Gastrocnemius medialis (tissue), 4 donors: ENCODE results near the gene ZBTB12. TPM values are rescaled to one million over a fixed set of nuclear protein-coding genes. Genes with fewer than 3 reads are reported as not detected.
A peak's percentile ranks its signal among the peaks of the same experiment; 100 is the strongest.

Experiments
- ATAC-seq, 2 donors: fragments of 150-250 bp; one replicate each; pipeline ENCODE4 v1.9.1; 2016
- DNase-seq, 2 donors: peaks; one replicate each; pipeline ENCODE4 v3.0.0-alpha.2; 2019
- H3K27ac ChIP-seq, 4 donors: fragments of 200-600 bp; sonication (generic); 1 replicate in 1 of 4; 2 replicates in 3 of 4; pipeline ENCODE4 v1.5.1; 2016 to 2018; ENCODE audit warnings: mild to moderate bottlenecking in 2 of 4, moderate library complexity in 1 of 4
- H3K27me3 ChIP-seq, 3 donors: fragments of 200-600 bp; sonication (generic) in 2 of 3; 1 replicate in 1 of 3; 2 replicates in 2 of 3; pipeline versions ENCODE4 v1.5.1 to v1.6.0; 2016 to 2019; ENCODE audit warnings: mild to moderate bottlenecking in 1 of 3, moderate library complexity in 1 of 3
- H3K36me3 ChIP-seq, 2 donors: fragments of 200-600 bp; sonication (generic) in 1 of 2; one replicate each; pipeline ENCODE4 v1.5.1; 2017 to 2018
- H3K4me1 ChIP-seq, 2 donors: fragments of 200-600 bp; sonication (generic) in 1 of 2; one replicate each; pipeline ENCODE4 v1.5.1; 2016 to 2017; ENCODE audit warnings: mild to moderate bottlenecking in 2 of 2
- H3K4me3 ChIP-seq, 4 donors: fragments of 200-600 bp; sonication (generic) in 3 of 4; 1 replicate in 1 of 4; 2 replicates in 3 of 4; pipeline ENCODE4 v1.5.1; 2016 to 2019; ENCODE audit warnings: mild to moderate bottlenecking in 2 of 4
- H3K9me3 ChIP-seq, 3 donors: fragments of 200-600 bp; sonication (generic) in 2 of 3; 1 replicate in 1 of 3; 2 replicates in 2 of 3; pipeline ENCODE4 v1.5.1; 2016 to 2019
- POLR2A ChIP-seq, 2 donors: fragments of 450-650 bp; IDR thresholded peaks; one replicate each; pipeline ENCODE4 v1.6.1; 2017; ENCODE audit warnings: antibody characterized with exemption in 2 of 2, mild to moderate bottlenecking in 2 of 2, moderate library complexity in 2 of 2
- in situ Hi-C, 4 donors: fragments of 200-750 bp; cut with MboI; loops; one replicate each; pipeline versions ENCODE4 v1.15.0 to v1.8.0; 2017; ENCODE audit warnings: low sequenced_read_pairs in 4 of 4
- intact Hi-C: fragments of 100-400 bp; cut with DNase I; formaldehyde crosslinking; loops from one replicate; pipeline ENCODE4 v1.15.1; 2023; ENCODE audit warnings: low total_unique reads
- total RNA-seq, 4 donors: library from RNA; depleted of rRNA; stranded (reverse); fragments of >200 nt; gene quantifications; one replicate each; pipeline versions ENCODE4 v1.1.0 to v1.2.3, GENCODE V29; 2016
- TF ChIP-seq, protein P1 (sequence below), 5 experiments: fragments of 450-650 bp in 3 of 5; fragments of 200-600 bp in 2 of 5; sonication (generic) in 2 of 5; IDR thresholded peaks in 4 of 5; conservative IDR thresholded peaks in 1 of 5; 1 replicate in 4 of 5; 2 replicates in 1 of 5; pipeline ENCODE4 v1.5.1; 2016 to 2019; ENCODE audit warnings: antibody characterized with exemption in 5 of 5, mild to moderate bottlenecking in 3 of 5, moderate library complexity in 3 of 5

The ZBTB12 gene
- total RNA-seq, 4 donors from 2014 or later = 0.26 TPM; not detected in 3

DNA sequence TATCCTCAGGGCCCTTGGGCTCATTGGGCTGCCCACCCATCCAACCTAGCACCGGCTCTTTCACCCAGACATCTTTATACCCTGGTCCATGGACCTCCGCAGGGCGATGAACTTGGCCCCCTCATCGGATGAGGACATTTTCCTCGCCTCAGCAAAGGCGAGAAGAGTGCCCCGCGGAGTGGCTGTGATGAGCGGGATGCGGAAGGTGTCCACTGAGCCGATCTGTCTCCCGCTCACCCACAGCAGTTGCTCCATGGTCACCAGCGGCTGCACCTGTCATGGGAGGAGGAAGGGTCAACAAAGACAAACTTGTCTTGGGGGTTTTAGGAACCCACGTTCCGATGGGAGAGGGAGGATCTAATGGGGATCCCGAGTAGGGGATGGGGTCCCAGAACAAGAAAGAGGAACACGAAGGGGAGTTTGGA lies 40.0 kb downstream of the ZBTB12 start:
- intact Hi-C loops (loop anchor here (1.0 to 10.0 kb wide), 5 partner anchors 27 to 315 kb away; partner anchors contain the start of genes ATP6V1G2, CSNK2B, NFKBIL1 and VARS1), in situ Hi-C loops (loop anchor here in 1 of 4 donors (25.0 kb wide), 1 partner anchor 1425 kb away; the partner anchor contains the start of genes B3GALT4, PFDN6, RGL2 and WDR46)
- peaks cover 20 to 22% of the 10 kb centered on the region in 2 donors for H3K4me1 ChIP-seq
- ATAC-seq = no peak
- H3K27me3 ChIP-seq = no peaks in the 10 kb centered on the region
- no peak for DNase-seq
- no peaks in the 10 kb centered on the region for H3K9me3 ChIP-seq
- peaks cover 0 to 42% of the 10 kb centered on the region in 2 donors for H3K36me3 ChIP-seq
- TF ChIP-seq POLR2A (IDR thresholded peaks at IDR 0.05) = no peak
- TF ChIP-seq, protein P1, sequence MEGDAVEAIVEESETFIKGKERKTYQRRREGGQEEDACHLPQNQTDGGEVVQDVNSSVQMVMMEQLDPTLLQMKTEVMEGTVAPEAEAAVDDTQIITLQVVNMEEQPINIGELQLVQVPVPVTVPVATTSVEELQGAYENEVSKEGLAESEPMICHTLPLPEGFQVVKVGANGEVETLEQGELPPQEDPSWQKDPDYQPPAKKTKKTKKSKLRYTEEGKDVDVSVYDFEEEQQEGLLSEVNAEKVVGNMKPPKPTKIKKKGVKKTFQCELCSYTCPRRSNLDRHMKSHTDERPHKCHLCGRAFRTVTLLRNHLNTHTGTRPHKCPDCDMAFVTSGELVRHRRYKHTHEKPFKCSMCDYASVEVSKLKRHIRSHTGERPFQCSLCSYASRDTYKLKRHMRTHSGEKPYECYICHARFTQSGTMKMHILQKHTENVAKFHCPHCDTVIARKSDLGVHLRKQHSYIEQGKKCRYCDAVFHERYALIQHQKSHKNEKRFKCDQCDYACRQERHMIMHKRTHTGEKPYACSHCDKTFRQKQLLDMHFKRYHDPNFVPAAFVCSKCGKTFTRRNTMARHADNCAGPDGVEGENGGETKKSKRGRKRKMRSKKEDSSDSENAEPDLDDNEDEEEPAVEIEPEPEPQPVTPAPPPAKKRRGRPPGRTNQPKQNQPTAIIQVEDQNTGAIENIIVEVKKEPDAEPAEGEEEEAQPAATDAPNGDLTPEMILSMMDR (IDR thresholded peaks at IDR 0.05 in 4 of 5, conservative IDR thresholded peaks at IDR 0.05 in 1 of 5) = no peak
- peak overlapping the region; percentile 69 to 92 (median 82) for H3K4me3 ChIP-seq
- peak overlapping the region; percentile 83 to 91 (median 88) for H3K27ac ChIP-seq

DNA sequence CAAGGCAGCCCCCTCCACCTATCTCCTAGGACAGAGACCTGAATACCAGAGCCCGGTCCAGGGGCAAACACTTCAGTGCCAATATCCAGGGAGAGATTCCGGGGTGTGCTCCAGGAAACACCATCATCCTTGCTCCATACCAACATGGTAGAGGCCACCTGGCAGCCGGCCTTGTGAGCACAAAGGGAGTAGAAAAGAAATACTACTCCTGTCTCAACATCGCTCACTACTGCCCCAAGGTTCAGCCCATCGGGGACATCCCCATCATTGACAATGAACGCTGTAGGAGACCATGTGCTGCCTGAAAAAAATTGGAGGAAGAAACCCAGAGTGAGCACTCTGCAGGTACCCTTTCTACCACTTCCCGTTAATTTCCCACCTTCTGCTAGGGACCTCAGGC lies 40.7 kb downstream of the ZBTB12 start:
- H3K36me3 ChIP-seq = peaks cover 0 to 47% of the 10 kb centered on the region in 2 donors
- DNase-seq (no peak), ATAC-seq (no peak)
- in situ Hi-C loops (loop anchor here in 1 of 4 donors (25.0 kb wide), 1 partner anchor 1426 kb away; the partner anchor contains the start of genes B3GALT4, PFDN6, RGL2 and WDR46), intact Hi-C loops (loop anchor here (5.0 to 10.0 kb wide), 2 partner anchors 86 to 314 kb away; partner anchors contain the start of genes ATP6V1G2, NFKBIL1 and VWA7)
- H3K4me3 ChIP-seq = no peak overlapping the region
- peaks cover 20 to 22% of the 10 kb centered on the region in 2 donors for H3K4me1 ChIP-seq
- no peak overlapping the region for H3K27ac ChIP-seq
- no peaks in the 10 kb centered on the region for H3K27me3 ChIP-seq
- H3K9me3 ChIP-seq = no peaks in the 10 kb centered on the region
- TF ChIP-seq, protein P1 (IDR thresholded peaks at IDR 0.05 in 4 of 5, conservative IDR thresholded peaks at IDR 0.05 in 1 of 5) = no peak
- TF ChIP-seq POLR2A (IDR thresholded peaks at IDR 0.05) = no peak

DNA sequence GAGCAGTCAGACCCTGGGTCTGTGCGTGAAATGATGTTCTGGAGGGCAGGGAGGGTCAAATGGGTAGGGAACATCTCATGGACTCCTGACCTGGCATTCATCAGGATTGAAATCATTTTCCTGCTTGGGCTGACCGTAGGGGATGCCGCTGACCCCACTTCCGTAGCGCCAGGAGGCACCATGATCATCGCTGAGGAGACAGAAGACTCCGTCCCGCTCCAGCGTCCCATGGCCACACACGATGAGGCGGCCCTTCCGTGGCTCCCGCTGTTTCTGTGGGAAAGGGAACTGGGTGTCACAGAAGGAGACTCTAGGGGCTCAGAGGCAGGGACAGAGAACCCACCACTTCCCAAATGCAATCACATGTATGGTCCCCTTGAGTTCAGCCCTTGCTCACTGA lies 41.5 kb downstream of the ZBTB12 start:
- intact Hi-C loops = loop anchor here (5.0 to 10.0 kb wide), 2 partner anchors 86 to 313 kb away; partner anchors contain the start of genes ATP6V1G2, NFKBIL1 and VWA7
- Histone ChIP-seq H3K4me3 (no peak overlapping the region), H3K36me3 (peaks cover 0 to 47% of the 10 kb centered on the region in 2 donors), H3K27me3 (no peaks in the 10 kb centered on the region), H3K9me3 (no peaks in the 10 kb centered on the region), H3K27ac (no peak overlapping the region), H3K4me1 (peaks cover 20 to 22% of the 10 kb centered on the region in 2 donors)
- no peak for DNase-seq
- no peak for ATAC-seq
- TF ChIP-seq, protein P1 (IDR thresholded peaks at IDR 0.05 in 4 of 5, conservative IDR thresholded peaks at IDR 0.05 in 1 of 5) = no peak
- TF ChIP-seq POLR2A (IDR thresholded peaks at IDR 0.05) = no peak
- in situ Hi-C loops = loop anchor here in 1 of 4 donors (25.0 kb wide), 1 partner anchor 1427 kb away; the partner anchor contains the start of genes B3GALT4, PFDN6, RGL2 and WDR46

DNA sequence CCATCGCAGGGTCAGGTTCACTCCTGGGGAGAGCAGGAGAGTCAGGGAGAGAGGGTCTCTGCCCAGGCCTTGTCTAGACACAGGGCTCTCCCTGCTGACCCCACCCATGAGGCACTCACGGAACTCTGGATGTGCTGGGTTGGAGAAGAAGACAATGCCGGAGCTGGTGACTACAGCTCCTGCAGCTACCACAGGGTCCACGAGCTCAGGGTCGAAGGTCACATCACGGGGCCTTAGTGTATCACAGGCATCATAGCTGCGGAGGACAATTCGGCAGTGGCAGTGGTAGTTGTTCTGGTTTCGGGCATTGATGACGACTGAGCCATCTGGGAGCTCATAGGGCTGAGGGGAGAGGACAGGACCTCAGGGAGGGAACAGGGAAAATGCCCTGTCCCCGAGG lies 42.0 kb downstream of the ZBTB12 start:
- no peak for TF ChIP-seq POLR2A (IDR thresholded peaks at IDR 0.05)
- TF ChIP-seq, protein P1 (IDR thresholded peaks at IDR 0.05 in 4 of 5, conservative IDR thresholded peaks at IDR 0.05 in 1 of 5) = no peak
- Histone ChIP-seq H3K4me3 (no peak overlapping the region), H3K4me1 (peaks cover 20 to 22% of the 10 kb centered on the region in 2 donors), H3K27ac (no peak overlapping the region), H3K27me3 (no peaks in the 10 kb centered on the region), H3K9me3 (no peaks in the 10 kb centered on the region), H3K36me3 (peaks cover 0 to 47% of the 10 kb centered on the region in 2 donors)
- DNase-seq = no peak
- intact Hi-C loops = loop anchor here (5.0 to 10.0 kb wide), 2 partner anchors 85 to 313 kb away; partner anchors contain the start of genes ATP6V1G2, NFKBIL1 and VWA7
- ATAC-seq = no peak
- in situ Hi-C loops = loop anchor here in 1 of 4 donors (25.0 kb wide), 1 partner anchor 1427 kb away; the partner anchor contains the start of genes B3GALT4, PFDN6, RGL2 and WDR46
